ENCODE data around the gene APMAP.

GRCh38 chr20:24981790-24982189 is 10.8 kb downstream of the APMAP start:
- TF ChIP-seq POLR2A (IDR thresholded peaks at IDR 0.05; ENCODE audit: low read length) (no peak), GATA1 (IDR thresholded peaks at IDR 0.05; ENCODE audit: low read depth, low read length) (no peak)
